Endothelial cell of umbilical vein (primary cell): ENCODE measurements around the gene ZFY. TPM values are rescaled to one million over a fixed set of nuclear protein-coding genes. Genes with fewer than 3 reads are reported as not detected.

Experiments
- BruUV-seq: library from RNA; stranded (reverse); fragments of 400-500 nt; replicated peaks from 2 replicates; lab custom pipeline; 2021; lab: Mats Ljungman, UMichigan
- CTCF ChIA-PET: fragments of 300-600, 350-600 bp; sonication (Branson Sonifier 250); formaldehyde crosslinking; loops from one replicate; lab custom pipeline; 2021; ENCODE audit warnings: antibody characterized with exemption, inconsistent platforms; lab: Charles Lee
- POLR2A ChIA-PET: fragments of 300-600, 350-600 bp; sonication (Branson Sonifier 250); formaldehyde crosslinking; loops from one replicate; lab custom pipeline; 2021; ENCODE audit warnings: antibody characterized with exemption, inconsistent platforms; lab: Charles Lee
- DNase-seq: peaks from one replicate; pipeline ENCODE4 v3.0.0-alpha.2; 2011; ENCODE audit warnings: low read depth, low spot score
- FAIRE-seq: peaks from 2 replicates; lab custom pipeline; 2011; peaks lifted over from hg19 to GRCh38; lab: Jason Lieb, UNC
- H2AFZ ChIP-seq: 2 replicates; pipeline ENCODE4 v1.6.0; 2012; ENCODE audit warnings: low read depth, low read length, control low read depth, inconsistent platforms
- H3K27ac ChIP-seq: 2 replicates; pipeline ENCODE4 v1.5.1; 2011; ENCODE audit warnings: low read depth, mild to moderate bottlenecking, control low read depth, low read length, moderate library complexity; ENCODE audit not compliant: insufficient read depth
- H3K27me3 ChIP-seq, 2 experiments: 2 replicates each; pipeline versions ENCODE4 v1.6.0 to v1.6.1; 2011; ENCODE audit warnings: low read length in 2 of 2, mixed read lengths in 1 of 2; ENCODE audit not compliant: control insufficient read depth in 2 of 2, insufficient read depth in 2 of 2
- H3K36me3 ChIP-seq, 2 experiments: 2 replicates in 1 of 2; 3 replicates in 1 of 2; pipeline ENCODE4 v1.5.1; 2011; ENCODE audit warnings: low read length in 2 of 2, mild to moderate bottlenecking in 1 of 2, moderate library complexity in 1 of 2; ENCODE audit not compliant: control insufficient read depth in 2 of 2, insufficient read depth in 2 of 2; ENCODE audit errors: extremely low read depth in 1 of 2
- H3K4me1 ChIP-seq: 3 replicates; pipeline ENCODE4 v1.5.1; 2011; ENCODE audit warnings: mild to moderate bottlenecking, low read length; ENCODE audit not compliant: control insufficient read depth, insufficient read depth; ENCODE audit errors: extremely low read depth
- H3K4me2 ChIP-seq: 2 replicates; pipeline ENCODE4 v1.6.1; 2011; ENCODE audit warnings: low read length, control low read depth, mixed read lengths; ENCODE audit not compliant: insufficient read depth
- H3K4me3 ChIP-seq, 3 experiments: fragments of 200-600 bp in 1 of 3; sonication (generic), shearing (Covaris generic) in 1 of 3; replicated peaks in 1 of 3; 2 replicates each; pipeline ENCODE4 v1.5.1; 2011 to 2016; ENCODE audit warnings: control low read depth in 3 of 3, low read length in 3 of 3, mild to moderate bottlenecking in 2 of 3, inconsistent platforms in 1 of 3, low read depth in 1 of 3, moderate library complexity in 1 of 3; ENCODE audit not compliant: insufficient read depth in 1 of 3
- H3K79me2 ChIP-seq: 2 replicates; pipeline ENCODE4 v1.6.0; 2012; ENCODE audit warnings: low read length, inconsistent platforms; ENCODE audit not compliant: control insufficient read depth, insufficient read depth
- H3K9ac ChIP-seq: replicated peaks from 2 replicates; pipeline ENCODE3; 2011; ENCODE audit warnings: low read length, control low read depth; ENCODE audit not compliant: insufficient read depth; ENCODE audit errors: extremely low read depth
- H3K9me1 ChIP-seq: replicated peaks from 3 replicates; pipeline ENCODE4 v1.6.0; 2011; ENCODE audit warnings: mild to moderate bottlenecking, low read length; ENCODE audit not compliant: control insufficient read depth, insufficient read depth; ENCODE audit errors: extremely low read depth
- H3K9me3 ChIP-seq: replicated peaks from 2 replicates; pipeline ENCODE4 v1.5.1; 2012; ENCODE audit warnings: low read length, inconsistent platforms; ENCODE audit not compliant: control insufficient read depth, insufficient read depth
- H4K20me1 ChIP-seq: replicated peaks from 2 replicates; pipeline ENCODE3; 2011; ENCODE audit warnings: mild to moderate bottlenecking, low read length; ENCODE audit not compliant: control insufficient read depth, insufficient read depth; ENCODE audit errors: extremely low read depth
- EZH2 ChIP-seq: IDR thresholded peaks from 2 replicates; pipeline ENCODE4 v1.6.1; 2012; ENCODE audit warnings: borderline replicate concordance, low read depth, mild to moderate bottlenecking, moderate library complexity, low read length, inconsistent platforms; ENCODE audit not compliant: severe bottlenecking
- FOS ChIP-seq: IDR thresholded peaks from 2 replicates; pipeline ENCODE4 v1.6.1; 2011; ENCODE audit warnings: mild to moderate bottlenecking, low read length, moderate library complexity, borderline replicate concordance; ENCODE audit not compliant: insufficient read depth
- GATA2 ChIP-seq: IDR thresholded peaks from 2 replicates; pipeline ENCODE4 v1.7.0; 2011; ENCODE audit warnings: low read depth, mild to moderate bottlenecking, moderate library complexity, mixed read lengths, low read length; ENCODE audit not compliant: insufficient read length, insufficient read depth
- JUN ChIP-seq: IDR thresholded peaks from 2 replicates; pipeline ENCODE4 v1.6.1; 2011; ENCODE audit warnings: borderline replicate concordance, low read depth; ENCODE audit not compliant: insufficient read length, insufficient read depth
- MYC ChIP-seq: IDR thresholded peaks from one replicate; pipeline ENCODE4 v1.6.1; 2011; ENCODE audit warnings: mild to moderate bottlenecking, low read depth, low read length
- POLR2A ChIP-seq: IDR thresholded peaks from 2 replicates; pipeline ENCODE4 v1.6.1; 2012; ENCODE audit warnings: low read depth, mild to moderate bottlenecking, control low read depth, low read length
- POLR2AphosphoS5 ChIP-seq: IDR thresholded peaks from 2 replicates; pipeline ENCODE4 v1.6.1; 2012; ENCODE audit warnings: low read depth, mild to moderate bottlenecking, control low read depth, low read length, moderate library complexity; ENCODE audit not compliant: insufficient read depth
- dilution Hi-C: fragments of 300-500 bp; cut with MboI; formaldehyde crosslinking; loops from one replicate; pipeline ENCODE4 v1.15.0; 2019; ENCODE audit warnings: low sequenced_read_pairs; ENCODE audit not compliant: extremely low pct_ligation_motif_present
- intact Hi-C: fragments of 100-400 bp; cut with micrococcal nuclease; formaldehyde crosslinking; loops from one replicate; pipeline ENCODE4 v1.10.0; 2022
- polyA plus RNA-seq, 4 experiments: library from polyadenylated mRNA; depleted of rRNA in 3 of 4; stranded (reverse) in 3 of 4; unstranded in 1 of 4; fragments of >200 nt; gene quantifications; 2 replicates each; pipeline versions ENCODE4 v1.2.1 to v1.2.3, GENCODE V29; 2011 to 2012; ENCODE audit warnings: missing spikeins in 1 of 4
- total RNA-seq: library from RNA; stranded (reverse); gene quantifications from 2 replicates; pipeline ENCODE4 v1.2.3, GENCODE V29; 2021
- TF ChIP-seq, protein P1 (sequence below): IDR thresholded peaks from 2 replicates; pipeline ENCODE4 v1.6.1; 2011; ENCODE audit not compliant: insufficient read depth, insufficient read length
- TF ChIP-seq, protein P2 (sequence below), 2 donors: IDR thresholded peaks; 1 replicate in 1 of 2; 2 replicates in 1 of 2; pipeline ENCODE4 v1.5.1; 2011; ENCODE audit warnings: low read length in 2 of 2, mild to moderate bottlenecking in 2 of 2, moderate library complexity in 2 of 2, control low read depth in 1 of 2, inconsistent platforms in 1 of 2, low read depth in 1 of 2; ENCODE audit not compliant: insufficient read depth in 1 of 2; ENCODE audit errors: extremely low read depth in 1 of 2

Gene ZFY
- total and polyA plus RNA-seq, 2 donors (not counting 3 experiments of a cell fraction or from before 2014, with no cell fraction given) = 3.1 to 10.8 TPM

DNA sequence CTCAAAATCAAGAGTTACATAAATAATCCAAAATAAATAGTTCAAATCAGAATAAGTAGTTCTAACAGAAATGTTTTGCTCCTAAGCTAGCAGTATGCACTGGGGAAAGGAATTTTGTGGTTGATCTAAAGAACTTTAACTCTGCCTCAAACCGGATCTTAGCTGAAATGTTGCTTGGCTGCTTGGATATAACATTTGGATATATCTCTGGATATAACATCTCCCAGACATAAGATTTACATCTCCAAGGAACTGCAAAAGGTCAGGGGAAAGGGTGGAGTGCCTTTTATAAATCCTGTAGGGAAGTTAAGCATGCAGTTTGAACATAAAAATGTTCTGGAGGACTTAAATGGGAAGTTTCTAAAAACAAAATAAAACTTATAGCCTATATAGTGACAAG, 83.4 kb downstream of the ZFY start:
- Histone ChIP-seq H3K9me1 (no peaks in the 10 kb centered on the region), H3K4me2 (no peak overlapping the region), H3K9me3 (no peaks in the 10 kb centered on the region), H3K9ac (no peak overlapping the region), H2AFZ (no peak overlapping the region), H4K20me1 (no peaks in the 10 kb centered on the region), H3K27me3 (no peaks in the 10 kb centered on the region), H3K4me1 (no peaks in the 10 kb centered on the region), H3K36me3 (no peaks in the 10 kb centered on the region), H3K27ac (no peak overlapping the region), H3K79me2 (no peaks in the 10 kb centered on the region), H3K4me3 (no peak overlapping the region)
- ChIA-PET CTCF (no interaction called here), POLR2A (no interaction called here)
- dilution Hi-C loops = no loop called here
- DNase-seq (no peak), FAIRE-seq (no peak)
- TF ChIP-seq POLR2AphosphoS5 (no peak), GATA2 (no peak), EZH2 (no peak), JUN (no peak), POLR2A (no peak), MYC (no peak), FOS (no peak)
- TF ChIP-seq, protein P1, sequence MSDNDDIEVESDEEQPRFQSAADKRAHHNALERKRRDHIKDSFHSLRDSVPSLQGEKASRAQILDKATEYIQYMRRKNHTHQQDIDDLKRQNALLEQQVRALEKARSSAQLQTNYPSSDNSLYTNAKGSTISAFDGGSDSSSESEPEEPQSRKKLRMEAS = no peak
- TF ChIP-seq, protein P2, sequence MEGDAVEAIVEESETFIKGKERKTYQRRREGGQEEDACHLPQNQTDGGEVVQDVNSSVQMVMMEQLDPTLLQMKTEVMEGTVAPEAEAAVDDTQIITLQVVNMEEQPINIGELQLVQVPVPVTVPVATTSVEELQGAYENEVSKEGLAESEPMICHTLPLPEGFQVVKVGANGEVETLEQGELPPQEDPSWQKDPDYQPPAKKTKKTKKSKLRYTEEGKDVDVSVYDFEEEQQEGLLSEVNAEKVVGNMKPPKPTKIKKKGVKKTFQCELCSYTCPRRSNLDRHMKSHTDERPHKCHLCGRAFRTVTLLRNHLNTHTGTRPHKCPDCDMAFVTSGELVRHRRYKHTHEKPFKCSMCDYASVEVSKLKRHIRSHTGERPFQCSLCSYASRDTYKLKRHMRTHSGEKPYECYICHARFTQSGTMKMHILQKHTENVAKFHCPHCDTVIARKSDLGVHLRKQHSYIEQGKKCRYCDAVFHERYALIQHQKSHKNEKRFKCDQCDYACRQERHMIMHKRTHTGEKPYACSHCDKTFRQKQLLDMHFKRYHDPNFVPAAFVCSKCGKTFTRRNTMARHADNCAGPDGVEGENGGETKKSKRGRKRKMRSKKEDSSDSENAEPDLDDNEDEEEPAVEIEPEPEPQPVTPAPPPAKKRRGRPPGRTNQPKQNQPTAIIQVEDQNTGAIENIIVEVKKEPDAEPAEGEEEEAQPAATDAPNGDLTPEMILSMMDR (IDR thresholded peaks at IDR 0.05; ENCODE audit: extremely low read depth in 1 of 2, insufficient read depth in 1 of 2, low read depth in 1 of 2, low read length in 2 of 2) = no peak
- BruUV-seq = no TSS peak
- intact Hi-C loops = no loop called here
